WTC11 (cell line): ENCODE data around the gene BMS1.

Source experiments
- CREM ChIP-seq: sonication (generic); formaldehyde crosslinking; IDR thresholded peaks from 2 replicates; pipeline ENCODE4 v1.8.1; 2022; ENCODE audit warnings: mild to moderate bottlenecking, missing genetic modification reagents, moderate library complexity
- FOXK1 ChIP-seq: sonication (generic); formaldehyde crosslinking; IDR thresholded peaks from 2 replicates; pipeline ENCODE4 v1.8.0; 2022; ENCODE audit warnings: mild to moderate bottlenecking, moderate library complexity, missing genetic modification reagents
- FOXP1 ChIP-seq: sonication (generic); formaldehyde crosslinking; IDR thresholded peaks from 2 replicates; pipeline ENCODE4 v1.8.0; 2022; ENCODE audit warnings: missing genetic modification reagents, mild to moderate bottlenecking, moderate library complexity, borderline replicate concordance
- NR3C1 ChIP-seq: sonication (generic); formaldehyde crosslinking; conservative IDR thresholded peaks from 2 replicates; pipeline ENCODE4 v1.8.1; 2023; ENCODE audit warnings: low read depth, mild to moderate bottlenecking, missing genetic modification reagents
- PRRX2 ChIP-seq: fragments of 250-450 bp; sonication (Bioruptor Pico); IDR thresholded peaks from 2 replicates; pipeline ENCODE4 v1.8.0; 2021; ENCODE audit warnings: mild to moderate bottlenecking
- STAT6 ChIP-seq: sonication (generic); formaldehyde crosslinking; conservative IDR thresholded peaks from 2 replicates; pipeline ENCODE4 v1.8.1; 2023; ENCODE audit warnings: mild to moderate bottlenecking, low read depth, missing genetic modification reagents, moderate library complexity
- TF ChIP-seq, protein P1 (sequence below): sonication (generic); formaldehyde crosslinking; IDR thresholded peaks from 2 replicates; pipeline ENCODE4 v1.8.0; 2022; ENCODE audit warnings: mild to moderate bottlenecking, missing genetic modification reagents
- TF ChIP-seq, protein P2 (sequence below): fragments of 200-600 bp; IDR thresholded peaks from 2 replicates; pipeline ENCODE4 v1.8.0; 2022; ENCODE audit warnings: antibody characterized with exemption

- TF ChIP-seq, protein P1, sequence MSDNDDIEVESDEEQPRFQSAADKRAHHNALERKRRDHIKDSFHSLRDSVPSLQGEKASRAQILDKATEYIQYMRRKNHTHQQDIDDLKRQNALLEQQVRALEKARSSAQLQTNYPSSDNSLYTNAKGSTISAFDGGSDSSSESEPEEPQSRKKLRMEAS (CRISPR knock-in tag): no peak
- TF ChIP-seq NR3C1 (CRISPR knock-in tag): no peak
- TF ChIP-seq STAT6 (CRISPR knock-in tag): no peak
- no peak for TF ChIP-seq FOXP1 (CRISPR knock-in tag)
- TF ChIP-seq, protein P2, sequence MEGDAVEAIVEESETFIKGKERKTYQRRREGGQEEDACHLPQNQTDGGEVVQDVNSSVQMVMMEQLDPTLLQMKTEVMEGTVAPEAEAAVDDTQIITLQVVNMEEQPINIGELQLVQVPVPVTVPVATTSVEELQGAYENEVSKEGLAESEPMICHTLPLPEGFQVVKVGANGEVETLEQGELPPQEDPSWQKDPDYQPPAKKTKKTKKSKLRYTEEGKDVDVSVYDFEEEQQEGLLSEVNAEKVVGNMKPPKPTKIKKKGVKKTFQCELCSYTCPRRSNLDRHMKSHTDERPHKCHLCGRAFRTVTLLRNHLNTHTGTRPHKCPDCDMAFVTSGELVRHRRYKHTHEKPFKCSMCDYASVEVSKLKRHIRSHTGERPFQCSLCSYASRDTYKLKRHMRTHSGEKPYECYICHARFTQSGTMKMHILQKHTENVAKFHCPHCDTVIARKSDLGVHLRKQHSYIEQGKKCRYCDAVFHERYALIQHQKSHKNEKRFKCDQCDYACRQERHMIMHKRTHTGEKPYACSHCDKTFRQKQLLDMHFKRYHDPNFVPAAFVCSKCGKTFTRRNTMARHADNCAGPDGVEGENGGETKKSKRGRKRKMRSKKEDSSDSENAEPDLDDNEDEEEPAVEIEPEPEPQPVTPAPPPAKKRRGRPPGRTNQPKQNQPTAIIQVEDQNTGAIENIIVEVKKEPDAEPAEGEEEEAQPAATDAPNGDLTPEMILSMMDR: no peak
- TF ChIP-seq PRRX2 (CRISPR knock-in tag): no peak
- no peak for TF ChIP-seq CREM (CRISPR knock-in tag)
- TF ChIP-seq FOXK1 (CRISPR knock-in tag): no peak
Measured at GRCh38 chr10:42882597-42882996, 100.0 kb downstream of the BMS1 start.
